Heart left ventricle (tissue), 16 donors: ENCODE measurements around the gene HSD11B1. TPM values are rescaled to one million over a fixed set of nuclear protein-coding genes. Genes with fewer than 3 reads are reported as not detected.
A peak's percentile ranks its signal among the peaks of the same experiment; 100 is the strongest.

ENCODE experiments used
- ATAC-seq, 4 donors: fragments of 200-7000 bp; cut with Tn5 transposase; one replicate each; pipeline ENCODE4 v1.9.1; 2020 to 2022; ENCODE audit warnings: moderate library complexity in 4 of 4, mild to moderate bottlenecking in 3 of 4, moderate number of reproducible peaks in 1 of 4
- DNase-seq, 5 donors: peaks; one replicate each; pipeline ENCODE4 v3.0.0-alpha.2; 2020
- H3K27ac ChIP-seq, 12 donors: fragments of 200-600 bp; sonication (generic) in 4 of 12; one replicate each; pipeline versions ENCODE4 v1.5.0 to v1.8.0; 2016 to 2022; ENCODE audit warnings: mild to moderate bottlenecking in 2 of 12
- H3K27me3 ChIP-seq, 9 donors: fragments of 200-600 bp; sonication (generic) in 2 of 9; one replicate each; pipeline versions ENCODE4 v1.5.1 to v1.8.0; 2016 to 2022; ENCODE audit warnings: mild to moderate bottlenecking in 3 of 9
- H3K36me3 ChIP-seq, 9 donors: fragments of 200-600 bp; sonication (generic) in 2 of 9; one replicate each; pipeline versions ENCODE4 v1.5.0 to v1.8.0; 2018 to 2022; ENCODE audit warnings: mild to moderate bottlenecking in 2 of 9
- H3K4me1 ChIP-seq, 12 donors: fragments of 200-600 bp; sonication (generic) in 4 of 12; one replicate each; pipeline versions ENCODE4 v1.5.0 to v1.8.0; 2016 to 2022; ENCODE audit warnings: mild to moderate bottlenecking in 3 of 12
- H3K4me3 ChIP-seq, 12 donors: fragments of 200-600 bp; sonication (generic) in 4 of 12; one replicate each; pipeline versions ENCODE4 v1.5.0 to v1.8.0; 2017 to 2022; ENCODE audit warnings: mild to moderate bottlenecking in 9 of 12, moderate library complexity in 4 of 12
- H3K9me3 ChIP-seq, 12 donors: fragments of 200-600 bp; sonication (generic) in 4 of 12; one replicate each; pipeline versions ENCODE4 v1.5.0 to v1.8.0; 2016 to 2022; ENCODE audit warnings: mild to moderate bottlenecking in 1 of 12
- POLR2A ChIP-seq, 2 donors: fragments of 450-650 bp; IDR thresholded peaks; one replicate each; pipeline ENCODE4 v1.6.1; 2017; ENCODE audit warnings: antibody characterized with exemption in 2 of 2, mild to moderate bottlenecking in 2 of 2, moderate library complexity in 2 of 2
- WGBS, 4 donors: extraction: QIAGEN DNeasy Blood & Tissue Kit in 2 of 4; methylation state at CpG; one replicate each; pipeline versions ENCODE4 v1.1.5 to v1.1.7; 2013 to 2018; 5-methylcytosine and 5-hydroxymethylcytosine counted together
- intact Hi-C, 10 donors: fragments of 100-400 bp; cut with DNase I; formaldehyde crosslinking; loops; one replicate each; pipeline versions ENCODE4 v1.11.1 to v1.14.2; 2022
- polyA plus RNA-seq, 2 donors: library from polyadenylated mRNA; stranded (reverse); fragments of 200-250 nt; gene quantifications; one replicate each; pipeline ENCODE4 v1.2.3, GENCODE V29; 2013
- total RNA-seq, 9 donors: library from RNA; depleted of rRNA in 2 of 9; stranded (reverse); fragments of >200 nt in 2 of 9; fragmentation: NEBNext Ultra II Directional in 3 of 9; extraction: Animal tissue kit (Norgen Biotek cat#: 25700) in 3 of 9; gene quantifications; one replicate each; pipeline versions ENCODE4 v1.1.0 to v1.2.4, GENCODE V29; 2016 to 2023
- TF ChIP-seq, protein P1 (sequence below), 12 donors: fragments of 200-600 bp; sonication (generic) in 4 of 12; IDR thresholded peaks; one replicate each; pipeline versions ENCODE4 v1.5.0 to v1.8.0; 2018 to 2022; ENCODE audit warnings: antibody characterized with exemption in 12 of 12, mild to moderate bottlenecking in 5 of 12
- donor health status: ischemic (EF 13 %, LVEDD 7.1; RV severe dilation, severe dysfunction).
- donor health status: healthy with polysubstance abuse.
- donor health status: DM: no; HTN: yes; CAD: no.
- donor health status: DM: no; HTN: no; CAD: no.
- donor health status: ischemic (EF 25% LVEDD 6.9; RV normal size, moderate dysfunction).
- donor health status: ischemic (EF 25% LVEDD 5.7; RV mildly dilated, moderate dysfunction).
- donor health status: healthy.
- donor health status: DM: yes; HTN: yes; CAD: no.
- donor health status: ischemic (EF 35%, LVEDD 5.7; RV mildly dilated, moderate dysfunction).
- donor health status: nonischemic (EF 11% LVEDD 7.7; RV severe dilation, severe dysfunction).
- donor health status: DM: yes; HTN: yes; CAD: no.
- donor health status: PGD.
- donor health status: ischemic (EF 29% LVEDD 5.4; RV normal size, mild dysfunction).
- donor health status: nonischemic (EF 23%, LVEDD 6.1; RV moderate dilation, normal function).

Gene HSD11B1
- total and polyA plus RNA-seq, 11 donors = 1.2 to 36.1 (median 3.6) TPM

DNA sequence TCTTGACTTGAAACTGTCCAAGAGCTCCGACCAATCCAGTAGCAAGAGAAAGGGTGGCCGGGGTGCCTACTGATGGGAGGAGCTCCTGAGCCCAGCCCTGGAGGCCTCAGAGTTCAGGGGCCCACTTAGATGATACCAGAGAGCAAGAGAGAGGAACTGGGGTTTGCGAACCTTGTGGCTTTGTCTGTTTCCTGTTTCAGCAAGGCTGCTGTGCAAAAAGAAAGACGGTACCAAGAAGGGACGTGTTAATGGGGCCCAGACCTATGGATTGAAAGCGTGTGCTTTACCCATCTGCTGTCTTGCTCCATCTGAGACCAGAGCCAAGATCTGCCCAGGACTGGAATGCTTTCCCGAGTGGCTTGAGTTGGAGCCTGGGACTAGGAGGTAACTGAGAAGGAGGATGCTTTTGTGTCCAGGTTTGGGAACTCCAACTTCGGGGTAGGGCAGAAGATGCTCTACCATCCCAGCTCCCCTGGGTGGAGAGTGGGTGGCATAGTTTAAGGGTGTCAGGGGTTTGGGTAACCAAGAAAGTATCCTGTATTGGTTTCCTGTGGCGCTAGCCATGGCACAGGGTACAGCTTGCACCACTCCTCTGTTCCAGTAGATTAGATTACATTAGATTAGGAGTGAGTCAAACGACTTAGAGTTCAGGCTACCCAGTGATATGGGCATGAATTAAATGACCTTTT is 51.4 kb downstream of the HSD11B1 start, which contains the start of gene TRAF3IP3:
Gene TRAF3IP3 (plus strand): TSS at position 128 of the 689 bp plus-strand sequence. CDS start 3,987 bp downstream, outside the sequence.
- Histone ChIP-seq H3K4me1 (peaks cover 0 to 65% (median 0%) of the 10 kb centered on the region in 12 donors), H3K4me3 (peak within 1 kb of the TSS in 3 of 12 donors; percentile 29 to 61 (median 34)), H3K9me3 (no peaks in the 10 kb centered on the region), H3K27me3 (no peaks in the 10 kb centered on the region), H3K27ac (peak within 1 kb of the TSS in 2 of 12 donors; percentile 9 to 94), H3K36me3 (peaks cover 0 to 12% (median 0%) of the 10 kb centered on the region in 9 donors)
- 71 to 81% (median 75%) methylated on average over 10 of the region's 10 CpGs for WGBS, 4 donors
- DNase-seq = peak in 3 of 5 donors; percentile 38 to 50 (median 40)
- TF ChIP-seq, protein P1, sequence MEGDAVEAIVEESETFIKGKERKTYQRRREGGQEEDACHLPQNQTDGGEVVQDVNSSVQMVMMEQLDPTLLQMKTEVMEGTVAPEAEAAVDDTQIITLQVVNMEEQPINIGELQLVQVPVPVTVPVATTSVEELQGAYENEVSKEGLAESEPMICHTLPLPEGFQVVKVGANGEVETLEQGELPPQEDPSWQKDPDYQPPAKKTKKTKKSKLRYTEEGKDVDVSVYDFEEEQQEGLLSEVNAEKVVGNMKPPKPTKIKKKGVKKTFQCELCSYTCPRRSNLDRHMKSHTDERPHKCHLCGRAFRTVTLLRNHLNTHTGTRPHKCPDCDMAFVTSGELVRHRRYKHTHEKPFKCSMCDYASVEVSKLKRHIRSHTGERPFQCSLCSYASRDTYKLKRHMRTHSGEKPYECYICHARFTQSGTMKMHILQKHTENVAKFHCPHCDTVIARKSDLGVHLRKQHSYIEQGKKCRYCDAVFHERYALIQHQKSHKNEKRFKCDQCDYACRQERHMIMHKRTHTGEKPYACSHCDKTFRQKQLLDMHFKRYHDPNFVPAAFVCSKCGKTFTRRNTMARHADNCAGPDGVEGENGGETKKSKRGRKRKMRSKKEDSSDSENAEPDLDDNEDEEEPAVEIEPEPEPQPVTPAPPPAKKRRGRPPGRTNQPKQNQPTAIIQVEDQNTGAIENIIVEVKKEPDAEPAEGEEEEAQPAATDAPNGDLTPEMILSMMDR (IDR thresholded peaks at IDR 0.05) = no peak
- no peak for TF ChIP-seq POLR2A (IDR thresholded peaks at IDR 0.05)
- ATAC-seq = peak; percentile 35 to 70 (median 59)
- intact Hi-C loops = no loop called here

DNA sequence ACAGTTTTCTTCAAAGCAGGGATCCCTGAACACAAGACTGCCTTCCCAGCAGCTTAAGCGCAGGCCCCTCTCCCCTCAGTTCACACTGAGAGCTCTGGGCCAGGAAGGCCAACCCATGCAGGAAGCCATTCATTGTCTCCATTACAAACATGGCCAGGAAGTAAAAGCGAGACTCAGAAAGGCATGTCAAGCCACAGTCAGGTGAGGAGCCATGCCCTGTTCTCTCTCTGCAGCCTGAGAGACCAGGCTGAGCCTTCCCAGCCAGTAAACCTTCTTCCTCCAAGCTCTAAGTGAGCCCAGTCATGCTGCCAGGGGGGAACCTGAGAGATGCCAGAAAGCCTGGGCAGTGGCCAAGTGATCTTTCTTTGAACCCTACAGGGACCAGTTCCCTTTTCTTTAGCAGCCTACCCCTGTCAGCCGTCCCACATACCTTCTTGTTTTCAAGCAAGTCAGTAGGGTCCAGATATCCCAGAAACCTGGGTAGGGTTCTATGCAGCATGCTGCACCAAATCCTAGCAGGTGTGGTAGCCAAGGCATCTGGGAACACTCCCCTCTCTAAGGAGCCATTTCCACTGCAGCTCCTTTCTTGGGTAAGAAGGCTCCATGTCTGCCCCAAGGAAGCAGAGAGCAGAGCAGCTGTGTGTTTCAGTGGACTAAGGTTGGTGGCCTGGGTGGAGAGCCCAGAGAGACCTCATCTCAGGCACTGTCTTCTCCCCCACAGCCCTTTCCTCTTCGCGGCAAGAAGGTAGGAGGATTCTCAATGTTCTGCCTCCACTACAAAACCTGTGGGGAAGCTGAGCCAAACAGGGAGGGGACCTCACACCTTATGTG is 52.2 kb downstream of the HSD11B1 start:
- peak in 3 of 4 donors; percentile 46 to 52 (median 47) for ATAC-seq
- TF ChIP-seq, protein P1 (IDR thresholded peaks at IDR 0.05) = no peak
- no peak for TF ChIP-seq POLR2A (IDR thresholded peaks at IDR 0.05)

DNA sequence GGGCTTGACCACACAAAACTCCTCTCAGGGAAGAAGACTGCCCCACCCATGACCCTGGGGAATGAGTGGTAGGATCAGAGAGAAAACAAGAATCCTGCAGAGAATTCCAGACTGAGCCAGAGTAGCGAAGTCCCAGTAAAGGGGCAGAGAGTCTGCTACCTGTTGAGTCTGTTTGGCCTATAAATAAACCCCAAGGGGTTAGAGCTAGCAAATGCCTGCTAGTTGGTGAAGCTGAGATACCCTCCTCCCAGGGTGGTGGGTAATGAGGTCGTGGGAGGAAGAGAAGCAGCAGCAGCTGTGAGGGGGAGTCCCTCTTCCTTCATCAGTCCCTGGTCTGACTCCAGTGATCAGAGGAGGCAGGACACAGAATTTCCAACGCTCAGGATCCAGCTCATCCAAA is 53.8 kb downstream of the HSD11B1 start:
- peaks cover 0 to 62% (median 0%) of the 10 kb centered on the region in 12 donors for H3K4me1 ChIP-seq
- TF ChIP-seq, protein P1 (IDR thresholded peaks at IDR 0.05) = no peak
- no peak for TF ChIP-seq POLR2A (IDR thresholded peaks at IDR 0.05)
- peak overlapping the region in 1 of 12 donors; percentile 61 for H3K4me3 ChIP-seq
- H3K9me3 ChIP-seq = no peaks in the 10 kb centered on the region
- peaks cover 0 to 32% (median 0%) of the 10 kb centered on the region in 9 donors for H3K36me3 ChIP-seq
- 65 to 75% (median 68%) methylated on average over 3 of the region's 3 CpGs for WGBS, 4 donors
- H3K27me3 ChIP-seq = no peaks in the 10 kb centered on the region
- no peak for DNase-seq
- no peak for ATAC-seq
- intact Hi-C loops = no loop called here
- peak overlapping the region in 1 of 12 donors; percentile 94 for H3K27ac ChIP-seq

More for the DNA sequence above, 52.2 kb downstream of the HSD11B1 start:
- Histone ChIP-seq H3K36me3 (peaks cover 0 to 20% (median 0%) of the 10 kb centered on the region in 9 donors), H3K9me3 (no peaks in the 10 kb centered on the region), H3K4me1 (peaks cover 0 to 64% (median 0%) of the 10 kb centered on the region in 12 donors), H3K27ac (peak overlapping the region in 2 of 12 donors; percentile 9 to 94), H3K4me3 (peak overlapping the region in 3 of 12 donors; percentile 29 to 61 (median 34)), H3K27me3 (no peaks in the 10 kb centered on the region)
- peak in 3 of 5 donors; percentile 35 to 60 (median 49) for DNase-seq
- 67 to 84% (median 74%) methylated on average over 4 to 5 of the region's 5 CpGs for WGBS, 4 donors
- intact Hi-C loops = no loop called here
